A549 (cell line): ENCODE measurements around the gene NPSR1. TPM values are rescaled to one million over a fixed set of nuclear protein-coding genes. Genes with fewer than 3 reads are reported as not detected.

Source experiments
- ATAC-seq, 2 experiments: fragments of 200-7000 bp in 1 of 2; fragments of >200 bp in 1 of 2; cut with Nextera tagmentation in 1 of 2; cut with Tn5 transposase in 1 of 2; 3 replicates each; pipeline versions ENCODE4 v1.8.0 to v1.9.1; 2018 to 2020; ENCODE audit warnings: mild to moderate bottlenecking in 1 of 2, moderate library complexity in 1 of 2
- CTCF ChIA-PET: fragments of 300-600 bp; sonication (Branson Sonifier 250); formaldehyde crosslinking; extraction: SDS; loops from one replicate; lab custom pipeline; 2021; ENCODE audit warnings: antibody characterized with exemption, inconsistent platforms; lab: Yijun Ruan, JAX
- POLR2A ChIA-PET: fragments of 350-600 bp; formaldehyde crosslinking; extraction: SDS; loops from one replicate; lab custom pipeline; 2021; ENCODE audit warnings: antibody characterized with exemption, inconsistent platforms; lab: Yijun Ruan, JAX
- DNase-seq, 2 experiments: peaks; one replicate each; pipeline versions ENCODE4 v3.0.0 to v3.0.0-alpha.2; 2011 to 2016; ENCODE audit warnings: low read depth in 1 of 2, low spot score in 1 of 2
- FAIRE-seq: peaks from 2 replicates; lab custom pipeline; 2011; peaks lifted over from hg19 to GRCh38; lab: Jason Lieb, UNC
- H3K27ac ChIP-seq, 2 experiments: fragments of >200 bp; sonication (Bioruptor Twin); formaldehyde crosslinking; 3 replicates each; pipeline ENCODE4 v1.5.1; 2016 to 2017
- H3K4me1 ChIP-seq: fragments of >200 bp; sonication (Bioruptor Twin); formaldehyde crosslinking; 3 replicates; pipeline ENCODE4 v1.6.1; 2016
- H3K4me2 ChIP-seq: fragments of >200 bp; sonication (Bioruptor Twin); formaldehyde crosslinking; 3 replicates; pipeline ENCODE4 v1.6.1; 2016
- H3K4me3 ChIP-seq: fragments of >200 bp; sonication (Bioruptor Twin); formaldehyde crosslinking; 3 replicates; pipeline ENCODE4 v1.5.1; 2016
- H3K9me3 ChIP-seq: fragments of >200 bp; sonication (Bioruptor Twin); formaldehyde crosslinking; 3 replicates; pipeline ENCODE4 v1.6.1; 2016
- CBX8 ChIP-seq: fragments of 200-600 bp; sonication (generic); IDR thresholded peaks from 2 replicates; pipeline ENCODE4 v1.6.1; 2016
- CHD4 ChIP-seq: fragments of 200-600 bp; sonication (generic); IDR thresholded peaks from 2 replicates; pipeline ENCODE4 v1.6.1; 2016; ENCODE audit warnings: antibody characterized with exemption, mild to moderate bottlenecking, borderline replicate concordance
- EHMT2 ChIP-seq: fragments of 200-600 bp; sonication (generic); IDR thresholded peaks from 2 replicates; pipeline ENCODE4 v1.6.1; 2016; ENCODE audit warnings: antibody characterized with exemption, low read depth, mild to moderate bottlenecking, moderate library complexity
- ESRRA ChIP-seq: fragments of 150-350 bp; IDR thresholded peaks from 2 replicates; pipeline ENCODE4 v1.6.1; 2014; ENCODE audit warnings: mild to moderate bottlenecking, low read length, borderline replicate concordance
- FOSL2 ChIP-seq, 2 experiments: fragments of 450-650 bp in 1 of 2; fragments of >200 bp in 1 of 2; sonication (Bioruptor Twin) in 1 of 2; formaldehyde crosslinking; IDR thresholded peaks; 2 replicates each; pipeline versions ENCODE4 v1.5.0 to v1.6.1; 2016 to 2020; ENCODE audit warnings: mild to moderate bottlenecking in 1 of 2, moderate library complexity in 1 of 2
- GATA3 ChIP-seq: IDR thresholded peaks from 2 replicates; pipeline ENCODE4 v1.6.1; 2012; ENCODE audit warnings: borderline replicate concordance
- HOXB5 ChIP-seq: fragments of 250-450 bp; sonication (Bioruptor Pico); IDR thresholded peaks from 2 replicates; pipeline ENCODE4 v1.5.0; 2020; ENCODE audit warnings: mild to moderate bottlenecking, moderate library complexity
- JUNB ChIP-seq: fragments of >200 bp; sonication (Bioruptor Twin); formaldehyde crosslinking; IDR thresholded peaks from 2 replicates; pipeline ENCODE4 v1.6.1; 2016
- MYC ChIP-seq: IDR thresholded peaks from 2 replicates; pipeline ENCODE4 v1.6.1; 2012; ENCODE audit warnings: mild to moderate bottlenecking, inconsistent platforms, low read length, improper control_type of control experiment, borderline replicate concordance
- NR3C1 ChIP-seq: fragments of >200 bp; sonication (Bioruptor Twin); formaldehyde crosslinking; IDR thresholded peaks from 3 replicates; pipeline ENCODE4 v1.6.1; 2017
- POLR2A ChIP-seq: IDR thresholded peaks from 2 replicates; pipeline ENCODE4 v1.6.1; 2012; ENCODE audit warnings: mild to moderate bottlenecking, low read length
- RARB ChIP-seq: fragments of 250-450 bp; sonication (Bioruptor Pico); IDR thresholded peaks from 2 replicates; pipeline ENCODE4 v1.8.0; 2021; ENCODE audit warnings: mild to moderate bottlenecking, moderate library complexity
- RFX5 ChIP-seq: fragments of 450-650 bp; IDR thresholded peaks from 2 replicates; pipeline ENCODE4 v1.7.1; 2014; ENCODE audit warnings: antibody characterized with exemption, mild to moderate bottlenecking, moderate library complexity
- SMC3 ChIP-seq: fragments of >200 bp; sonication (Bioruptor Twin); formaldehyde crosslinking; IDR thresholded peaks from 3 replicates; pipeline ENCODE4 v1.6.1; 2018; ENCODE audit warnings: inconsistent platforms
- ZFP36 ChIP-seq: fragments of 450-650 bp; IDR thresholded peaks from 2 replicates; pipeline ENCODE4 v1.6.1; 2014; ENCODE audit warnings: borderline replicate concordance; ENCODE audit not compliant: partially characterized antibody
- ZSCAN20 ChIP-seq: fragments of 250-450 bp; sonication (Bioruptor Pico); IDR thresholded peaks from 2 replicates; pipeline ENCODE4 v1.8.0; 2022; ENCODE audit warnings: mild to moderate bottlenecking, moderate library complexity
- WGBS: methylation state at CpG from one replicate; pipeline ENCODE4 v1.1.6; 2017; ENCODE audit errors: missing lambda C conversion rate; 5-methylcytosine and 5-hydroxymethylcytosine counted together
- polyA plus RNA-seq, 4 experiments: library from polyadenylated mRNA; depleted of rRNA in 3 of 4; stranded (reverse); fragments of >200 nt; fragmentation: RNase III in 1 of 4; extraction: RNeasy Plus Mini Kit Qiagen cat#74134 plus additional on column Dnase treatment in 1 of 4; gene quantifications; 2 replicates in 3 of 4; 3 replicates in 1 of 4; pipeline ENCODE4 v1.2.3, GENCODE V29; 2011 to 2017
- TF ChIP-seq, protein P1 (sequence below): fragments of 150-350 bp; IDR thresholded peaks from 2 replicates; pipeline ENCODE4 v1.6.1; 2014; ENCODE audit warnings: low read depth, mild to moderate bottlenecking, low read length
- TF ChIP-seq, protein P2 (sequence below): fragments of >200 bp; sonication (Bioruptor Twin); formaldehyde crosslinking; IDR thresholded peaks from 2 replicates; pipeline ENCODE4 v1.6.1; 2016
- TF ChIP-seq, protein P3 (sequence below): fragments of 200-600 bp; sonication (generic); IDR thresholded peaks from 2 replicates; pipeline ENCODE4 v1.6.1; 2016; ENCODE audit warnings: antibody characterized with exemption, mild to moderate bottlenecking, moderate library complexity

NPSR1 gene
- polyA plus RNA-seq, 2 of the 4 experiments (the other 2 are of a cell fraction): not detected

DNA sequence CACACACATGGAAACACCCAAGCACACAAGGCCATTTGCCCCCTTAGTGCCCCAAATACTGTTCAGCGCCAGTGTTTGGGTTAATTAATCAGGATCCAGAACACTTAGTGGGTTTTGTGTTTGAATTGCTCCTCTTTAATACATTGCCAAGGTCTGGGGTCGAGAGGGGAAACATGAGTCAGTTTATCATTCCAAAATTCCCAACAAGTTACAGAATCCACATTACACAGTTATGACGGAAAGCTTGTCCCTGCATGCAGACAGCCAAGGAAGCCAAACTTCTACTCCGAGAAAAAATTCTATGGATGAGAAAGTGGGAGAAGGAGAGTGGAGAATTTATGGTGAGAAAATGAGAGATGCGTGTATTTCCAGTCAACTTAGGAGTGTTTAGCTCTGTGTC, 189.0 kb downstream of the NPSR1 start:
- Histone ChIP-seq H3K27ac (0 out of 6 replicates have a peak overlapping the region, but pooled peaks of 1 of the 2 experiments have one; percentile 7), H3K4me3 (no peak overlapping the region), H3K4me1 (peaks cover 20% of the 10 kb centered on the region), H3K9me3 (no peaks in the 10 kb centered on the region), H3K4me2 (no peak overlapping the region)
- FAIRE-seq (no peak), DNase-seq (no peak), ATAC-seq (no peak)
- TF ChIP-seq, protein P1, sequence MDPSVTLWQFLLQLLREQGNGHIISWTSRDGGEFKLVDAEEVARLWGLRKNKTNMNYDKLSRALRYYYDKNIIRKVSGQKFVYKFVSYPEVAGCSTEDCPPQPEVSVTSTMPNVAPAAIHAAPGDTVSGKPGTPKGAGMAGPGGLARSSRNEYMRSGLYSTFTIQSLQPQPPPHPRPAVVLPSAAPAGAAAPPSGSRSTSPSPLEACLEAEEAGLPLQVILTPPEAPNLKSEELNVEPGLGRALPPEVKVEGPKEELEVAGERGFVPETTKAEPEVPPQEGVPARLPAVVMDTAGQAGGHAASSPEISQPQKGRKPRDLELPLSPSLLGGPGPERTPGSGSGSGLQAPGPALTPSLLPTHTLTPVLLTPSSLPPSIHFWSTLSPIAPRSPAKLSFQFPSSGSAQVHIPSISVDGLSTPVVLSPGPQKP: no peak
- TF ChIP-seq ZSCAN20 (CRISPR knock-in tag): no peak
- no peak for TF ChIP-seq GATA3
- TF ChIP-seq EHMT2: no peak
- TF ChIP-seq RARB (CRISPR knock-in tag): no peak
- no peak for TF ChIP-seq ESRRA
- TF ChIP-seq JUNB: no peak
- TF ChIP-seq HOXB5 (CRISPR knock-in tag): no peak
- TF ChIP-seq FOSL2 (IDR thresholded peaks at IDR 0.05): no peak
- no peak for TF ChIP-seq FOSL2 (CRISPR knock-in tag; IDR thresholded peaks at IDR 0.05)
- no peak for TF ChIP-seq NR3C1
- no peak for TF ChIP-seq POLR2A
- TF ChIP-seq RFX5: no peak
- no peak for TF ChIP-seq SMC3
- TF ChIP-seq CBX8: no peak
- TF ChIP-seq CHD4: no peak
- no peak for TF ChIP-seq ZFP36
- ChIA-PET CTCF (interaction anchor here (1.2 kb wide), 1 partner anchor 511 kb away, joined by 3 read pairs; no protein-coding TSS in a partner anchor), POLR2A (no interaction called here)
- WGBS: 72% methylated on average over 5 of the region's 5 CpGs

DNA sequence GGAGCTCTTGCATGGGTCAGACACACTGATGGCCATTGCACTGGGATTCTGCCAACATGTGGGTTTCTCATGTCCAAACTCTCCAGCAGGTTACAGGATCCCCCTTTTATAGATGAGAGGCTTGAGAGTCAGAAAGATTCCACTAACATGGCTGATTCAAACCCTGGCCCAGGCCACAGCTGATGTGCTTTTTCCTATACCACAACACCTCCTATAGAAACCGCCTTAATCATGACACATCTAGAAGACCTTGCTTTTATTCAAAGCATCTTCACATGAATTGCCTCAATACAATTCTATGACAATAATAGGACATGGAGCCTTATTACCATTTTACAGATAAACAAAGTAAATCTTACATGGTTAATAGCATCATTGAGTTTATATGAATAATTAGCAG, 190.7 kb downstream of the NPSR1 start:
- DNase-seq: no peak
- no peak overlapping the region for H3K27ac ChIP-seq
- H3K4me2 ChIP-seq: no peak overlapping the region
- no peak for TF ChIP-seq ZSCAN20 (CRISPR knock-in tag)
- TF ChIP-seq ZFP36: no peak
- TF ChIP-seq, all 56 proteins: peak for 0
- Histone ChIP-seq H3K4me3 (no peak overlapping the region), H3K4me1 (peaks cover 34% of the 10 kb centered on the region), H3K9me3 (no peaks in the 10 kb centered on the region)
- WGBS: 95% methylated on average over 1 of the region's 1 CpG
- ATAC-seq (no peak), FAIRE-seq (no peak)
- POLR2A ChIA-PET: no interaction called here
- CTCF ChIA-PET: no interaction called here

- ATAC-seq (peak; percentile 68 to 77; a peak in 5 of 6 replicates), DNase-seq (peak; percentile 27 to 31), FAIRE-seq (no peak)
- Histone ChIP-seq H3K27ac (peak overlapping the region in 1 of 2 experiments; percentile 54; a peak in 3 of 6 replicates), H3K4me3 (no peak overlapping the region), H3K4me1 (peaks cover 34% of the 10 kb centered on the region), H3K9me3 (no peaks in the 10 kb centered on the region), H3K4me2 (no peak overlapping the region)
- WGBS: 72% methylated on average over 9 of the region's 9 CpGs
- CTCF ChIA-PET: interaction anchor here (1.2 kb wide), 1 partner anchor 26 kb away, joined by 3 read pairs; no protein-coding TSS in a partner anchor
- TF ChIP-seq, protein P2, sequence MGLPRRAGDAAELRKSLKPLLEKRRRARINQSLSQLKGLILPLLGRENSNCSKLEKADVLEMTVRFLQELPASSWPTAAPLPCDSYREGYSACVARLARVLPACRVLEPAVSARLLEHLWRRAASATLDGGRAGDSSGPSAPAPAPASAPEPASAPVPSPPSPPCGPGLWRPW: no peak
- TF ChIP-seq, protein P3, sequence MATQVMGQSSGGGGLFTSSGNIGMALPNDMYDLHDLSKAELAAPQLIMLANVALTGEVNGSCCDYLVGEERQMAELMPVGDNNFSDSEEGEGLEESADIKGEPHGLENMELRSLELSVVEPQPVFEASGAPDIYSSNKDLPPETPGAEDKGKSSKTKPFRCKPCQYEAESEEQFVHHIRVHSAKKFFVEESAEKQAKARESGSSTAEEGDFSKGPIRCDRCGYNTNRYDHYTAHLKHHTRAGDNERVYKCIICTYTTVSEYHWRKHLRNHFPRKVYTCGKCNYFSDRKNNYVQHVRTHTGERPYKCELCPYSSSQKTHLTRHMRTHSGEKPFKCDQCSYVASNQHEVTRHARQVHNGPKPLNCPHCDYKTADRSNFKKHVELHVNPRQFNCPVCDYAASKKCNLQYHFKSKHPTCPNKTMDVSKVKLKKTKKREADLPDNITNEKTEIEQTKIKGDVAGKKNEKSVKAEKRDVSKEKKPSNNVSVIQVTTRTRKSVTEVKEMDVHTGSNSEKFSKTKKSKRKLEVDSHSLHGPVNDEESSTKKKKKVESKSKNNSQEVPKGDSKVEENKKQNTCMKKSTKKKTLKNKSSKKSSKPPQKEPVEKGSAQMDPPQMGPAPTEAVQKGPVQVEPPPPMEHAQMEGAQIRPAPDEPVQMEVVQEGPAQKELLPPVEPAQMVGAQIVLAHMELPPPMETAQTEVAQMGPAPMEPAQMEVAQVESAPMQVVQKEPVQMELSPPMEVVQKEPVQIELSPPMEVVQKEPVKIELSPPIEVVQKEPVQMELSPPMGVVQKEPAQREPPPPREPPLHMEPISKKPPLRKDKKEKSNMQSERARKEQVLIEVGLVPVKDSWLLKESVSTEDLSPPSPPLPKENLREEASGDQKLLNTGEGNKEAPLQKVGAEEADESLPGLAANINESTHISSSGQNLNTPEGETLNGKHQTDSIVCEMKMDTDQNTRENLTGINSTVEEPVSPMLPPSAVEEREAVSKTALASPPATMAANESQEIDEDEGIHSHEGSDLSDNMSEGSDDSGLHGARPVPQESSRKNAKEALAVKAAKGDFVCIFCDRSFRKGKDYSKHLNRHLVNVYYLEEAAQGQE: peak; percentile 88
- TF ChIP-seq EHMT2: peak; percentile 53; the same call in 1 of the 2 replicates
- TF ChIP-seq MYC: no peak
- POLR2A ChIA-PET: no interaction called here
These were observed 191.3 kb downstream of the NPSR1 start for GRCh38 chr7:34849163-34849960.
